GM12878 (cell line): ENCODE results near the gene PRKCE. TPM values are rescaled to one million over a fixed set of nuclear protein-coding genes. Genes with fewer than 3 reads are reported as not detected.

Experiments
- ATF7 ChIP-seq: fragments of 450-650 bp; IDR thresholded peaks from 2 replicates; pipeline ENCODE4 v1.6.1; 2016; ENCODE audit warnings: low read depth, mild to moderate bottlenecking
- CEBPZ ChIP-seq: fragments of 150-350 bp; IDR thresholded peaks from 2 replicates; pipeline ENCODE4 v1.6.1; 2016; ENCODE audit warnings: low read depth, low read length
- E2F8 ChIP-seq: fragments of 450-650 bp; IDR thresholded peaks from 2 replicates; pipeline ENCODE4 v1.6.1; 2018; ENCODE audit warnings: mild to moderate bottlenecking, low read depth, moderate library complexity; ENCODE audit not compliant: partially characterized antibody
- ELK1 ChIP-seq: IDR thresholded peaks from 2 replicates; pipeline ENCODE4 v1.6.1; 2012; ENCODE audit warnings: low read depth, low read length, improper control_type of control experiment
- ESRRA ChIP-seq: IDR thresholded peaks from 2 replicates; pipeline ENCODE4 v1.6.1; 2012; ENCODE audit warnings: mild to moderate bottlenecking, low read length, improper control_type of control experiment
- EZH2 ChIP-seq: IDR thresholded peaks from 2 replicates; pipeline ENCODE4 v1.6.1; 2012; ENCODE audit warnings: low read depth, mild to moderate bottlenecking, control low read depth, inconsistent platforms, low read length, borderline replicate concordance; ENCODE audit not compliant: control insufficient read depth
- HDGF ChIP-seq: fragments of 450-650 bp; IDR thresholded peaks from 2 replicates; pipeline ENCODE4 v1.6.1; 2016; ENCODE audit warnings: antibody characterized with exemption
- KAT2A ChIP-seq: conservative IDR thresholded peaks from 2 replicates; pipeline ENCODE4 v1.6.1; 2011; ENCODE audit warnings: low read depth, low read length; ENCODE audit not compliant: control insufficient read depth
- MEF2A ChIP-seq: IDR thresholded peaks from 2 replicates; pipeline ENCODE4 v1.6.1; 2011; ENCODE audit warnings: low read depth, mild to moderate bottlenecking, low read length, moderate library complexity; ENCODE audit not compliant: insufficient read depth
- MTA2 ChIP-seq: fragments of 450-650 bp; IDR thresholded peaks from 2 replicates; pipeline ENCODE4 v1.6.1; 2016; ENCODE audit warnings: low read depth, mild to moderate bottlenecking, moderate library complexity
- NR2C1 ChIP-seq: fragments of 450-650 bp; IDR thresholded peaks from 2 replicates; pipeline ENCODE4 v1.6.1; 2017; ENCODE audit warnings: antibody characterized with exemption, mild to moderate bottlenecking, moderate library complexity
- PKNOX1 ChIP-seq: fragments of 450-650 bp; IDR thresholded peaks from 2 replicates; pipeline ENCODE4 v1.6.1; 2016; ENCODE audit warnings: mild to moderate bottlenecking
- RCOR1 ChIP-seq: conservative IDR thresholded peaks from 2 replicates; pipeline ENCODE4 v1.6.1; 2012; ENCODE audit warnings: low read depth, low read length, improper control_type of control experiment
- SMAD1 ChIP-seq: fragments of 450-650 bp; IDR thresholded peaks from 2 replicates; pipeline ENCODE4 v1.6.1; 2018; ENCODE audit warnings: mild to moderate bottlenecking, low read depth; ENCODE audit not compliant: partially characterized antibody
- SMAD5 ChIP-seq: IDR thresholded peaks from 2 replicates; pipeline ENCODE4 v1.6.1; 2016; ENCODE audit warnings: antibody characterized with exemption, low read depth
- SMC3 ChIP-seq: IDR thresholded peaks from 2 replicates; pipeline ENCODE4 v1.6.1; 2011; ENCODE audit warnings: low read length, improper control_type of control experiment, borderline replicate concordance
- SRF ChIP-seq, 2 experiments: IDR thresholded peaks; 2 replicates each; pipeline ENCODE4 v1.6.1; 2011; ENCODE audit warnings: low read depth in 2 of 2, low read length in 2 of 2, mild to moderate bottlenecking in 1 of 2, moderate library complexity in 1 of 2
- STAT1 ChIP-seq: fragments of 450-650 bp; conservative IDR thresholded peaks from 2 replicates; pipeline ENCODE4 v1.6.1; 2014; ENCODE audit warnings: antibody characterized with exemption, mild to moderate bottlenecking
- SUPT20H ChIP-seq: IDR thresholded peaks from 2 replicates; pipeline ENCODE4 v1.6.1; 2011; ENCODE audit warnings: low read depth, mild to moderate bottlenecking, low read length, moderate library complexity, borderline replicate concordance; ENCODE audit not compliant: control insufficient read depth
- TCF7 ChIP-seq: IDR thresholded peaks from 2 replicates; pipeline ENCODE4 v1.6.1; 2014; ENCODE audit warnings: antibody characterized with exemption, borderline replicate concordance
- ZNF274 ChIP-seq: IDR thresholded peaks from one replicate; pipeline ENCODE4 v1.8.0; 2011; ENCODE audit not compliant: insufficient read length, insufficient read depth
- ZNF384 ChIP-seq: IDR thresholded peaks from 2 replicates; pipeline ENCODE4 v1.6.1; 2012; ENCODE audit warnings: low read depth, mild to moderate bottlenecking, low read length, improper control_type of control experiment, borderline replicate concordance
- polyA plus RNA-seq, 11 experiments: library from polyadenylated mRNA; depleted of rRNA in 4 of 11; unstranded in 6 of 11; stranded (reverse) in 5 of 11; fragments of >200 nt; fragmentation: Nextera tagmentation in 4 of 11; fragmentation: Illumina TruSeq in 1 of 11; extraction: Ambion mirVana in 4 of 11; extraction: Trizol in 1 of 11; gene quantifications; 1 replicate in 1 of 11; 2 replicates in 10 of 11; pipeline versions ENCODE4 v1.2.1 to v1.2.3, GENCODE V29; 2011 to 2016; ENCODE audit warnings: inconsistent platforms in 2 of 11, missing spikeins in 2 of 11, low read depth in 1 of 11
- total RNA-seq, 4 experiments: library from RNA; depleted of rRNA in 3 of 4; stranded (reverse); fragments of >200 nt in 3 of 4; fragmentation: Illumina TruSeq in 1 of 4; extraction: Trizol in 1 of 4; gene quantifications; 2 replicates each; pipeline versions ENCODE4 v1.2.1 to v1.2.3, GENCODE V29; 2013 to 2021

Gene PRKCE
- total and polyA plus RNA-seq, 10 of the 15 experiments (the other 5 are each of a cell fraction or from before 2014, with no cell fraction given): 2.6 to 28.2 (median 11.3) TPM

GRCh38 chr2:45611020-45611859 lies 40.2 kb upstream of the PRKCE start, which contains the start of gene SRBD1 (continued):
- no peak for TF ChIP-seq CEBPZ
- peak; percentile 63 for TF ChIP-seq E2F8
- TF ChIP-seq MTA2: 0 out of 2 replicates have a peak, but pooled peaks have one; percentile 20
- no peak for TF ChIP-seq ATF7
- peak; percentile 79 for TF ChIP-seq NR2C1
- TF ChIP-seq STAT1: no peak
- 0 out of 2 replicates have a peak, but pooled peaks have one; percentile 32 for TF ChIP-seq SMAD5
- no peak for TF ChIP-seq SMC3
- peak; percentile 91 for TF ChIP-seq ELK1
- no peak for TF ChIP-seq HDGF
- no peak for TF ChIP-seq ESRRA
- peak; percentile 34; the same call in 1 of the 2 replicates for TF ChIP-seq PKNOX1
- TF ChIP-seq ZNF384: no peak; the same call in 1 of the 2 replicates
- no peak for TF ChIP-seq TCF7
- TF ChIP-seq RCOR1: 0 out of 2 replicates have a peak, but pooled peaks have one; percentile 33
- TF ChIP-seq KAT2A: no peak
- TF ChIP-seq SMAD1: no peak
- TF ChIP-seq ZNF274: no peak
- TF ChIP-seq SUPT20H: no peak
- no peak for TF ChIP-seq EZH2
- no peak for TF ChIP-seq MEF2A
- 0 out of 4 replicates have a peak, but pooled peaks of 1 of the 2 experiments have one; percentile 55 for TF ChIP-seq SRF (IDR thresholded peaks at IDR 0.05; ENCODE audit: low read depth in 2 of 2, low read length in 2 of 2)
